ENCODE data around the gene CLCNKB. TPM values are rescaled to one million over a fixed set of nuclear protein-coding genes. Genes with fewer than 3 reads are reported as not detected.
"Not testable (repeated sequence)": the region's sequence is repeated elsewhere in the genome, so short reads cannot be mapped to it uniquely, and the experiment has no call there.

The CLCNKB gene
- total RNA-seq, 1 donor from 2014 or later: not detected

DNA sequence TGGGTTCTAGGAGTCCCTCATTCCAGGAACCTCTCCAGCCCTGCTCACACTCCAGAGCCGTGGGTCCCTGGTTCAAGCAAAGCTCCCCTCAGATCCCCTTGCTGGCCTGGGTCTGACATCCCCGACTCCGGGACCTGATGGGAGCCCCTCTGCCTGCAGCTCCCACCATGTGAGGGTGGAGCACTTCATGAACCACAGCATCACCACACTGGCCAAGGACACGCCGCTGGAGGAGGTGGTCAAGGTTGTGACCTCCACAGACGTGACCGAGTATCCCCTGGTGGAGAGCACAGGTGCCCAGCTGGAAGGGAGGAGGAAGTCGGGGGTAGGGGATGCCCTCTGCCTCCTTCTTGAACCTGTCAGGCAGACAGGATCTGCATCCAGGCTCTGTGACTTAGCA is 12.0 kb upstream of the CLCNKB start:
- DNase-seq (ENCODE audit: low read depth): no peak

DNA sequence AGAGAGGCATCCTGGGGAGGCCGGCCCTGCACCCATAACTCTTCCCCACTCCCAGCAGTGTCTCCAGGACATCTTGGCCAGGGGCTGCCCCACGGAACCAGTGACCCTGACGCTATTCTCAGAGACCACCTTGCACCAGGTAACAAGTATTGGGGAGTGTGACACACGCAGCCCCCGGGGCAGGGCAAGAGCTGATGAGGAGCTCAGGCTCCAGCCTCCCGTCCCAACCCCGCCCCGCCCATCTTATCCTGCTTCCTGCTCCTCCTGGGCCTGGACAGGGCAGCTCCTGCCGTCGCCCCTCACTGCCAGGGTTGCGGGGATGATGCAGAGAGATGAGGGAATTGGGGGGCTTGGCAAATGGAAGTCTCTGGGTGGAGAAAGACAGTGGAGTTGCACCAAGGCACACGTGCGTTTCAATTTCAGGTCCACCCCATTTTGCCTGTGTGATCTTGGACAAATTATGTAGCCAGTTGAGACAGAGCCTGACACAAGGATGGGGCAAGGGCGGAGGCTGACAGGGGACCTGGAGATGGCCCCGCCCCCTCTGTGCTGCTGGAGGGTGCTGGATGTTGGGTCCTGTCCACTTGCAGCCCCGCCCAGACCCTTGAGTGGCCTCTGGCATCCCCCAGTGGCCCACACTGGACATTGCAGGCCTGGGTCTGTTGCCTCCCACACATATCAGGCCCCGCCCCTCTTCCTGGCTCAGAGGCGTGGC is 11.0 kb upstream of the CLCNKB start:
- peak; percentile 86 for DNase-seq (ENCODE audit: low read depth)

DNA sequence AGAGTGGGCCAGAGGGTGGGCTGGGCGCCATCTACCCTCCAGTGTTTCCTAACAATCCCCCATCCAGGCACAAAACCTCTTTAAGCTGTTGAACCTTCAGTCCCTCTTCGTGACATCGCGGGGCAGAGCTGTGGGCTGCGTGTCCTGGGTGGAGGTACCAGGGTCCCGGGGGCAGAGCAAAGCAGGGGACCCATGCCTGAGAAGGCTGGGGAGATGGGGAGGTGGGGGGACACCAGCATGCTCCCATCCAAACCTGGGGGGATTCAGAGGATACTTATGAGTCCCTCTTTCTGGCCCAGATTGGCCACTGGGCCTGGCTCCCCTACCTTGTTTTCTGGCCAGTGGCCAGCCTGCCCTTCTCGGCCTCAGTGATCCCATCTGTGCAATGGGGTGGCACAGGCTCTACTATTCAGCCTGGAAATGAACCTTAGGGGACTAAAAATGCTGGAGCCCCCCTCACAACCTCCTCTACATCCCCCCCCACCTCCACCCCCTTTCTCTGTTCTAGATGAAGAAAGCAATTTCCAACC is 10.4 kb upstream of the CLCNKB start:
- not testable (repeated sequence) for DNase-seq (ENCODE audit: low read depth)

DNA sequence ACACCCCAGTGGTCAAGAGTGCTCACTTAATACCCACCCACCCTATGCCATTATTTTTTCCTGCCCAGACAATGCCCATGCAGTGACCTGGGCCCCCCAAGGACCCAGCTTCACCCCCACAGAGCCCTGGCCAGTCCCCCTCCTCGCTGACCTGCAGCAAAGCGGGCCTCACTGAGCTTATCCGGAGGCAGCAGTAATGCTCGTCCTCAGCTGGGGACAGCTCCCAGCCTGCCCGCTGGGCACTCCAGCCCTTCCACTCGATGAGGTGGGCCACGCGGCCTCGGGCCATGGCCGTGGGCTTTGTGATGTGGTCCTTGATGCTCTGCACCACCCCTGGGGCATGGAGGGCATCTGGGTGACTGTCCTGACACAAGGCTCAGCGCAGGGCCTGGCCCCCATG is 7.1 kb upstream of the CLCNKB start:
- DNase-seq (ENCODE audit: low read depth): not testable (repeated sequence)

DNA sequence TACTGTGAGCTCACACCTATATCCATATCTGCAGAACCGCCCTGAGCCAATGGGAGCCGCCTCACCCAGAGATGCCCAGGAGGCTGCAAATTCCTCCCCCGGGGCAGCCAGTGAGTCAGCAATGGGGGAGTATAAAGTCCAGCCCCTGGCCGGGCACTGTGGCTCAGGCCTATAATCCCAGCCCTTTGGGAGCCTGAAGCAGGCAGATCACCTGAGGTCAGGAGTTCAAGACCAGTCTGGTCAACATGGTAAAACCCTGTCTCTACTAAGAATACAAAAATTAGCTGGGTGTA is 5.0 kb upstream of the CLCNKB start:
- DNase-seq (ENCODE audit: low read depth): no peak

DNA sequence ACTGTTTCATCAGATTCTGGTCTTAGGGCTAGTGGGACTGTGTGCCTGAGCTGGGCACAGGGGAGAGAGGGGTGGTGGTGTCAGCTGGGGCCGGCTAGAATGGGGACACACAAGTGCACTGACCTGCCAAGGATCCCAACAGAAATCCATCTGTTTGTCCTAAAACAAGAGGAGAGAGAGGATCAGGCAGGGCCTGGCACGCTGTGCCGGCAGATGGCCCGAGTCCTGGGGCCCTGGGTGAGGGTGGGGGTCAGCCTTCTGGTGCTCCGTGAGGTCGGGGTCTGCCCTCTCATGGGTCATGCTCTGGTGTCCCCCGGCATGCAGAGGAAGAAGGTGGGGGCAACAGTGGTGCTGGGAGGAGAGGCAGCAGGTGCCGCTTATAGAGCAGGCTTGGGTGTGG is 3.7 kb upstream of the CLCNKB start:
- not testable (repeated sequence) for DNase-seq (ENCODE audit: low read depth)

DNA sequence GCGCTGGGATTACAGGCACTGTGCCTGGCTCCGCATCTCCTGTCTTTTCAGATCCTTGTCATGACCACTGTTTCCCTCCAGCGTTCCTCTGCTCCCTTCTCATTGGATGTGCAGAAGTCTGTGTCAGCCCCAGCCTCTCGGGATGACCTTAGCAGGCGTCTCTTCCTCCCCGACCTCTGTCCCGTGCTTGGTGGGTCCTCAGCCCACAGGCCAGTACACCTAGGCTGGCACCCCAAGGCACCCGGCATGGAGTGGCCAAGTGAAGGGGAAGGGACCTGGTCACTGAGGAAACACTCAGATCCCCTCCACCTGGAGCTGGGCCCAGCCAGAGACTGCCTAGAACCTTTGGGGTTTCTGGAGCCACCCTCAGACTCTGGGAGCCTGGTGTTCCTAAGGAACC is 2.4 kb upstream of the CLCNKB start:
- no peak for DNase-seq (ENCODE audit: low read depth)

DNA sequence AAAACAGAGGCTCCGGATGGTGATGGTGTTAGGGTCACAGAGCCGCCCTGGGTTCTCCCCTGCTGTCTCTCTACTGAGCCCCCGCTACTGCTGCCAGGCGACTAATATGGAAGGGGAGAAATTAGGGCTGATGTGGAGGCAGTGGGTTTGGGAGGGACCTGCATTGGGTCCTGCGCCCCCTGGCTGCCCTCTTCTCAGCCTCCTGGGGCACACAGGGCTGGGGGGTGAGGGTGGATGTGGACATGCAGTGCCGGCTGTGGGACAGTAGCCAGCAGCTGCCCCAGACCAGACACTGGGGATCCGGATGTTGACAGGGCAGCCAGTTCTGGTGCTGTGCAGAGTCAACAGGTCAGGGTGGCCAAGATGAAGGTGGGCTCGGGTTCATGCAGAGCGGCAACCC is 1.5 kb upstream of the CLCNKB start:
- DNase-seq (ENCODE audit: low read depth): no peak

DNA sequence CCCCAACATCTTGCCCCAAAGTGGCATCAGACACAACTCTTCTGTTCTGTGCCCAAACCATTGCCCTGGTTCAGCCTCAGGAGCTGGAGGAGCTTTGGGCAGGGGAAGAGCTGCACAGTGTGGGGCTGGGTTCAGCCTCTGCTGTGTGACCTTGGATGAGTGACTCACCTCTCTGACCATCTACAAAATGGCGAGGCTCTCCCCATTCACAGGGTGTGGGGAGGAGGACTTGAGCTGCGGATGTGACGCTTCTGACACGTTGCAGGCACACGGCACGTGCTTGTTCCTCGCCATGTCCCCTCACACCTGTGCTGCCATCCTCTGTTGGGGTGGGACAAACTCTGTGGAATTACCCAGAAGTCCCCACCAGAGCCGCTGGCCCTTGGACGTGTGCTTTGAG is 928 bp upstream of the CLCNKB start:
- DNase-seq (ENCODE audit: low read depth): not testable (repeated sequence)

DNA sequence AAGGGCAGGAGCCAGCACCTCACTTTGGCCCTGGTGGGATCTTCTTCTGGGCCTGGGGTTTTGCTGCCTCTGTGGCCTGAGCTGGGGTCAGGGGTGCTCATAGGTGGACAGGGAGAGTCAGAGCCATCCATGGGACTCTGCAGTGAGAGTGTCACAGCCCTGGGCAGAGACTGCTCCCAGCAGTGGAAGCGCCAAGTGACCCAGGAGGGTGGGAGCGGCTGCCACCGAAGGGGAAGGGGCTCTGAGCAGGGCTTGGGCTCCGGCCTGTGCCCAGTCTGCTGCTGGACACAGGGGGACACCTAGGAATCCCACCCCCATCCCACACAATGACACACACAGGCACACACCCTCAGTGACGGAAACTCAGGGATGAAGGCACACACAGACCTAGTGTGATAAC is 368 bp downstream of the CLCNKB start:
- no peak for DNase-seq (ENCODE audit: low read depth)

DNA sequence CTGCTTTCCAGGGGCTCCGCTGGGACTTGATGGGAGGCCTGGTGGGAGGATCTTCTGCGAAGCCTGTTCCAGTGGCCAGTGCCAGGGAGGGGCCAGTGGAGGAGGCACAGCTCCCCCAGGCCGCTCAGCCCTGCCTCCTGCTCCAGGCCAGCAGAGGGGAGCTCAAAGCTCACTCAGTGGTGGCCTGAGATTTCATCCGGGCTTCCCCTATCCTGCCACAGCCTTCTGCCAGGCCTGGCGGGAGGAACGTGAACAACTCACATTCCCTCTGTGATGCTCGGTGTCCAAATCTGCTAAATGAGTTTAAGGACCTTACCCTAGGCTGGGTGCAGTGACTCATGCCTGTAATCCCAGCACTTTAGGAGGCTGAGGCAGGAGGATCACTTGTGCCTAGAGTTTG is 3.3 kb downstream of the CLCNKB start:
- peak; percentile 4 for DNase-seq (ENCODE audit: low read depth)

DNA sequence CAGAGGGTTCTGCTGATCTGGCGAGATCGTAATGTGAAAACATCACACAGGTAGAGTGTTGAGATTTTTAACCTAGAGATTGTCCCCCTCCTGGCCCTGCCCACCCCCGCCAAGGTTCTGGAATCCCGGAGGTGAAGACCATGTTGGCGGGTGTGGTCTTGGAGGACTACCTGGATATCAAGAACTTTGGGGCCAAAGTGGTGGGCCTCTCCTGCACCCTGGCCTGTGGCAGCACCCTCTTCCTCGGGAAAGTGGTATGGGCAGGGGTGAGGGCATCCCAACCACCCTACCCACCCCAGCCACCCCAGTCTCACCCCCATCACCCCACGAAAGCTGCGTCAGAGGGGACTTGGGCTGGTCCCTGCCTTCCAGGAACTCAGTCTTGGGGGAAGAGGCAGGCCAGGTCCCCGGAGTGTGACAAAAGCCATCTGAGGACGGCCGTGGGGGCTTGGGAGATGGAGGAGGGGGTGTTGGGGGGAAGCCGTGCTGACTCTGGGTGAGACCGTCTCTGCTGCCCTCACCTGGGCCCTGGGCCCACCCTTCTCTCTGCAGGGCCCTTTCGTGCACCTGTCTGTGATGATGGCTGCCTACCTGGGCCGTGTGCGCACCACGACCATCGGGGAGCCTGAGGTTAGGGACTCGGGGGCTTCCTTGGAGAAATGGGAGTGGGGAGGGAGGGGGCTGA is 4.4 kb downstream of the CLCNKB start:
- no peak for DNase-seq (ENCODE audit: low read depth)

DNA sequence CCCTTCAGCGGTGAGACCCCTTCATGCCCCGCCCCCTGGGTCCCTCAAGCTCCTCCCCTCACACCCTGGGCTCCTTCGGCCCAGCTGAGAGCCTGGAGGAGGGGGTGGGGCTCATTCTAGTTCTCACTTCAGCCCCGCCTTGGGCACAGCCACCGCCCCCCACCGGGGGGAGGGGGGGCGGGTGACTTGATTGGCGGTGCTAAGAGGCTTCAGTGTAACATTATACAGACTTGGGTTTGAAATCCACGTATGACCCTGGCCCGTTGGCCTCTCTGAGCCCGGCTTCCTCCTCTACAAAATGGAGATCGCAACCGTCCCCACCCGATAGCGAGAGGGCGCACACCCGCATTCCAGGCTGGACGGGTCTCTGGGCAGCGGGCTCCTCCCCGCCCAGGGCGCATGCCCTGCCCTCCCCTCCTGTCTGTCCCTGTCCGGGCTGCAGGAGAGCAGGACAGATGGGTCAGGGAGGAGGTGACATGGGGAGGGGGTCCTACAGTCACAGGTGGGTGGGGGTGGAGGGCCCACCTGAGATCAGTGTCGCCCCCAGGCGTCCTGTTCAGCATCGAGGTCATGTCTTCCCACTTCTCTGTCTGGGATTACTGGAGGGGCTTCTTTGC is 5.1 kb downstream of the CLCNKB start:
- DNase-seq (ENCODE audit: low read depth): peak; percentile 37

DNA sequence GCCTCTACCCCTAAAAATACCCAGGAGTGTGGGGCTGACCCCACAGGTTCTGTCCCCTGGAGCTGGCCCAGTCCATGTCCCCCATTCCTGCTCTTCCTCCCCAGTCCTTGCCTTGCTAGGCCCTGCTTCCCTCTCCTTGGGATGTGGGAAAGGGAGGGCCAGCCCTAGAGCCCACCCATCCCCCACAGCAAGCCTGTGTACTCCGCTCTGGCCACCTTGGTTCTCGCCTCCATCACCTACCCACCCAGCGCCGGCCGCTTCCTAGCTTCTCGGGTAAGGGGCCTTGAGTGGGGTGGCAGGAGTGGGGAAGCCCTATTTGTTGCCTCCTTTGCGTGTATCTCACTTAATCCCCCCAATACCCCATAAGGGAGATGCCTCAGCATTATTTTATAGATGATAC is 6.7 kb downstream of the CLCNKB start:
- no peak for DNase-seq (ENCODE audit: low read depth)

DNA sequence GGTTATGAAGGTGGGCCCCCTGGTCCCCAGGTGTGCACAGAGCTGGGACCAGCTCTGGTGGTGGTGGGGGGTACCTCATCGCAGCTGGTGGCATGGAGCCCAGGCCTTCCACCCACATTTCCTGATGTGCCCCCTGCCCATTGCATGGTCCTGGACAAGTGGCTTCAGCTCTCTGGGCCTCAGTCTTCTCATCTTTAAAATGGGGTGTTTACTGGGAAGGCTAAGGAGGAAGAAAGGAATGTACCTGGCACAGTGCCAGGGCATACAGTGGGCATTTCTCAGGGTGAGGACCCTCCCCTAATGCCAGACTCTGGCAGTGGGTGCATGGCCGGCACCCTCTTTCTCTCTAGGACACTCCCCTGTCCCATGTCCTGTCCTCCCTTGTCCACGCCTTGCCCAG is 7.5 kb downstream of the CLCNKB start:
- no peak for DNase-seq (ENCODE audit: low read depth)

DNA sequence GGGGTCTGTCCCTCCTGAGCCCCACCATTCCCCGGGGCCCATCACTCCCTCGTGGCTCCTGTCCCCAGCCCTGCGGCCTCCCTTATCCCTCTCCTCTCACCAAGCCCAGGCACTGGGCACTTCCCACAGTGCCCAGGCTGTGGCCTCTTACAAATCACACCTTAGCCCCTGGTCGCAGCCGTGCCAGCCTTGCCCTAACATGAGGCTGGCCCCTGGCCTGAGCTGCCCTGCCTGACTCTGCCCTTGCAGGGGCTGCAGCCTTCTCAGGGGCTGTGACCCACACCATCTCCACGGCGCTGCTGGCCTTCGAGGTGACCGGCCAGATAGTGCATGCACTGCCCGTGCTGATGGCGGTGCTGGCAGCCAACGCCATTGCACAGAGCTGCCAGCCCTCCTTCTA is 8.4 kb downstream of the CLCNKB start:
- not testable (repeated sequence) for DNase-seq (ENCODE audit: low read depth)

DNA sequence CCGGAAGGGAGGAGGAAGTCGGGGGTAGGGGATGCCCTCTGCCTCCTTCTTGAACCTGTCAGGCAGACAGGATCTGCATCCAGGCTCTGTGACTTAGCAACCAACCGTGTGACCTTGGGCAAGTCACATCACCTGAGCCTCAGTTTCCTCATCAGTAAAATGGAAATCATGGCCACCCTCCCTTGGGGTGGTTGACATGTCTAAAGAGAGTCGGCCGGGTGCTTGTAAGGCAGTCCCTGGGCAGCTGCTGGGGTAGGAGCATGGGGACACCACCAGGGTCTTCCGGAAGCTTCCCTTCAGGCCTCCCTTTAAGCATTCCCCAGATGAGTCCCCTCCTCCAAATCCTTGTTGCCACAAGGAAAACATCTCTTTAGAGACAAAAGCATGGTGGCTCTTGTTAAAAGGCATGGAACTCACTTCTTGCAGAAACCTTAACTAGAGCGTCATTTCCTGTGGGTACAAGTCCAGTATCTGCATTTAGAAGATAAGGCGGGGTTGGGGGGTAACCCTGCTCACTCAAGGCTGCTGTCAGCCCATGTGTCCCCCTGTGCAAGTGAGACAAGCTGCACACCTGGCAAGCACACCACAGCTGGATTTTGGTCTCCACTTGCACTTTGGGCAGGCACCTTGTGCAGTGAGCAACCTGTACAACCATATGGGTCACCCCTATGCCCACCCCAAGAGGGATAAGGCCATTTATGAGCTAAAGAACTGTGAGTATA is 10.4 kb downstream of the CLCNKB start:
- DNase-seq (ENCODE audit: low read depth): no peak

DNA sequence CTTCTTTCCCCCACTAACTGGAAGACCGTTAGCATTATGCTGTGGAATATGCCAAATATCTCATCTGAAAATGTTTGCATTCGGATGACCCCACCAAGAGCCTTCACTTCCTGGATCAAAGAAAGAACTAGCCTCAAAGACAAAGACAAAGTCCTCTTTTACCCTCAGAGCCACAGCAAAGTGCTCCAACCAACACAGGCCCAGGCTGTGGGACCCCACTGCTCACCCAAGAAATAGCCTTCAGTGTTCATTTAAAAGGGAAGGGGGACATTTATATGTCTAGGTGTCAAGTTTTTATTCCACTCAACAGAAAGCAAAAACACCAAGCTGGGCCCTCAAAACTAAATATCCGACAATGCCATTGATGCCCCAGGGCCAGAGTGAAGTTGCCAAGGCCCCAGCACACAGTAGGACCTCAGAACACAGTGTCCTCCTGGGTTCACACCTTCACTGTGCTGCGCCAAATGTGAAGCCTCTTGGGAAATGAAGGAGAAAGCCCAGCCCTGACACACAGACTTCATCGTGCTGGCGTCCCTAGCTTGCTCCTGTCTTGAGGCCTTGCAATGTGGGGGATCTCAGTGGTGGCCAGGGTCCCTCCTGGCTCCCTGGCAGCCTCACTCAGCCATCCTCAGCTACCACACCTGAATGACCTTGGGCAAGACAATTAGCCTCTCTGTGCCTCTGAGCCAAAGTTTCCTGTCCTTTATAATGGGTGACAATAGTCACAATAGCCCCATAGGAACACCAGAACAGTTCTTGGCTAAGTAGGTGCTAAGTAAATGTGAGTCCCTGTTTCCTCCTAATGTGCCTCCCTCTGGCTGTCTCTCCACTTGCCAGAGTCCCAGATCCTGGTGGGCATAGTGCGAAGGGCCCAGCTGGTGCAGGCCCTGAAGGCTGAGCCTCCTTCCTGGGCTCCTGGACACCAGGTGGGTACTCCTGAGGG is 11.3 kb downstream of the CLCNKB start:
- no peak for DNase-seq (ENCODE audit: low read depth)

DNA sequence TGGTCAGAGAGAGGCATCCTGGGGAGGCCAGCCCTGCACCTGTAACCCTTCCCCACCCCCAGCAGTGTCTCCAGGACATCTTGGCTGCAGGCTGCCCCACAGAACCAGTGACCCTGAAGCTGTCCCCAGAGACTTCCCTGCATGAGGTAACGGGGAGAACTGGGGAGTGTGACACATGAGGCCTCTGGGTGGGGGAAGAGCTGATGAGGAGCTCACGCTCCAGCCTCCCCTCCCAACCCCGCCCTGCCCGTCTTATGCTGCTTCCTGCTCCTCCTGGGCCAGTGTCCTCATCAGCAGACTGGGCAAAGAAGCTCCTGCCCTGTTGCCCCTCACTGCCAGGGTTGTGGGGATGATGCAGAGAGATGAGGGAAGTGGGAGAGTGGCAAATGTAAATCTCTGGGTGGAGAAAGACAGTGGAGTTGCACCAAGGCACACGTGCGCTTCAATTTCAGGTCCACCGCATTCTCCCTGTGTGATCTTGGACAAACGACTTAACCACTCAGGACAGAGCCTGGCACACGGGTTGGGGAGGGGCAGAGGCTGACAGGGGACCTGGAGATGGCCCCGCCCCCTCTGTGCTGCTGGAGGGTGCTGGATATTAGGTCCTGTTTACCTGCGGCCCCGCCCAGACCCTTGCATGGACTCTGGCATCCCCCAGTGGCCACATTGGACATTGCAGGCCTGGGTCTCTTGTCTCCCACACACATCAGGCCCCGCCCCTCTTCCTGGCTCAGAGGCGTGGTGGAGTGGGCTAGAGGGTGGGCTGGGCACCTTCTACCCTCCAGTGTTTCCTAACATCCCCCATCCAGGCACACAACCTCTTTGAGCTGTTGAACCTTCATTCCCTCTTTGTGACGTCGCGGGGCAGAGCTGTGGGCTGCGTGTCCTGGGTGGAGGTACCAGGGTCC is 12.3 kb downstream of the CLCNKB start:
- DNase-seq (ENCODE audit: low read depth): peak; percentile 76

DNA sequence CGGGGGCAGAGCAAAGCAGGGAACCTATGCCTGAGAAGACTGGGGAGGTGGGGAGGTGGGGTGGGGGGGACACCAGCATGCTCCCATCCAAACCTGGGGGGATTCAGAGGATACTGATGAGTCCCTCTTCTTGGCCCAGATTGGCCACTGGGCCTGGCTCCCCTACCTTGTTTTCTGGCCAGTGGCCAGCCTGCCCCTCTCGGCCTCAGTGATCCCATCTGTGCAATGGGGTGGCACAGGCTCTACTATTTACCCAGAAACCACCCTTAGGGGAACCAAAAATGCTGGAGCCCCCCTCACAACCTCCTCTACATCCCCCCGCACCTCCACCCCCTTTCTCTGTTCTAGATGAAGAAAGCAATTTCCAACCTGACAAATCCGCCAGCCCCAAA is 12.9 kb downstream of the CLCNKB start:
- DNase-seq (ENCODE audit: low read depth): not testable (repeated sequence)

Measured in myocyte (in vitro differentiated cells).